ENCODE measurements around the gene MYLK. TPM values are rescaled to one million over a fixed set of nuclear protein-coding genes. Genes with fewer than 3 reads are reported as not detected.

The MYLK gene
- total and polyA plus RNA-seq, 2 of the 4 experiments (the other 2 are of a cell fraction), result 299 to 484 TPM

DNA sequence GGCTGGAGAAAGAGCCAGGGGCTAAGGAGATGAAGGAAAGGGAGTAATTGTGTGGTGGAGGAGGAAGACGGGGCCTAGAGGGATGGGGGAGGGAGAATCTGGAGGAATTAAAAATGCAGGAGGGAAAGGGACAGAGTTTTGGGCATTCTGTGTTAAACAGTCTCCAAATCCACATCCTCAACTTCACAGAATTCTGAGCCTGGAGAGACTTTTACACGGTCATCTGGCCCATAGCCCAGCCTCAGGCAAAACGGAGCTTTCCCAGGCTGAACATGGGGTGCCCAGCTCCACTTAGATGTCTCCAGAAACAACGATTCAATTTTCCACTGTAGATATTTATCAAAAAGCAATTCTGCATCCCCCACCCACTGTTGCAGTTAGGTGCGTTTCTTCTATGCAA, 161.7 kb downstream of the MYLK start:
- no peak overlapping the region for H3K23ac ChIP-seq (ENCODE audit: low read depth, low read length)
- no peak overlapping the region; the same call in 1 of the 2 replicates for H3K18ac ChIP-seq (ENCODE audit: low read depth, low read length)
- 0 out of 2 replicates have a peak overlapping the region, but pooled peaks have one; percentile 2 for H4K91ac ChIP-seq (ENCODE audit: insufficient read depth, low read depth, low read length)
- H3K9me3 ChIP-seq (ENCODE audit: control insufficient read depth, insufficient read depth, low read length), result no peaks in the 10 kb centered on the region
- ATAC-seq (ENCODE audit: low read depth) (no peak), DNase-seq (no peak)
- no peaks in the 10 kb centered on the region for H3K27me3 ChIP-seq (ENCODE audit: control insufficient read depth, insufficient read depth, low read length)
- BruUV-seq (replicated peaks), result no TSS peak
- H3K36me3 ChIP-seq (ENCODE audit: control insufficient read depth, insufficient read depth, low read length), result peaks cover 52% of the 10 kb centered on the region
- no peak overlapping the region for H2AFZ ChIP-seq (replicated peaks; ENCODE audit: low read length, poor library complexity)
- dilution Hi-C loops (cut with HindIII; ENCODE audit: low sequenced_read_pairs, unreplicated experiment) (no loop called here), intact Hi-C loops (cut with micrococcal nuclease) (no loop called here), in situ Hi-C loops (cut with MboI; ENCODE audit: low sequenced_read_pairs) (no loop called here)
- no peak overlapping the region for H3K4me2 ChIP-seq (ENCODE audit: low read depth, low read length)
- H3K56ac ChIP-seq (ENCODE audit: extremely low read depth, insufficient read depth, low read length), result no peak overlapping the region
- 100% methylated on average over 1 of the region's 5 CpGs; no CpG with 5 or more reads in 1 of the 2 experiments for WGBS, 2 experiments (ENCODE audit: extremely low coverage in 2 of 2, insufficient read length in 1 of 2)
- ChIA-PET CTCF (interaction anchor here (1.3 kb wide), 1 partner anchor 33 kb away, joined by 5 read pairs; no protein-coding TSS in a partner anchor), POLR2A (ENCODE audit: unreplicated experiment) (no interaction called here)
- no peak overlapping the region for H3K9ac ChIP-seq (ENCODE audit: low read depth, low read length)
- H3K4me3 ChIP-seq (ENCODE audit: insufficient read depth, low read depth, low read length), result no peak overlapping the region
- H3K9me1 ChIP-seq (ENCODE audit: insufficient read depth, low read length), result peaks cover 14% of the 10 kb centered on the region
- no peak overlapping the region for H2BK15ac ChIP-seq (ENCODE audit: low read depth, low read length)
- no peak overlapping the region for H2BK5ac ChIP-seq (ENCODE audit: low read depth, low read length, poor library complexity, severe bottlenecking)
- H2BK20ac ChIP-seq (ENCODE audit: low read depth, low read length), result 0 out of 2 replicates have a peak overlapping the region, but pooled peaks have one; percentile 5
- peaks cover 22% of the 10 kb centered on the region for H3K4me1 ChIP-seq (ENCODE audit: control insufficient read depth, insufficient read depth, low read length)
- H4K8ac ChIP-seq (ENCODE audit: low read depth in 2 of 2, low read length in 2 of 2), result no peak overlapping the region
- peak overlapping the region; percentile 9; the same call in 1 of the 2 replicates for H3K4ac ChIP-seq (ENCODE audit: low read depth, low read length)
- no peak overlapping the region for H2BK120ac ChIP-seq (ENCODE audit: low read depth, low read length)
- no peak overlapping the region for H3K27ac ChIP-seq (ENCODE audit: insufficient read depth, low read length)
- no peak overlapping the region for H3K14ac ChIP-seq (replicated peaks; ENCODE audit: low read depth, low read length)
- H2AK9ac ChIP-seq (replicated peaks; ENCODE audit: low read depth, low read length, poor library complexity), result no peak overlapping the region
- H4K20me1 ChIP-seq (ENCODE audit: insufficient read depth, low read length), result no peaks in the 10 kb centered on the region
- H2AK5ac ChIP-seq (ENCODE audit: low read depth, low read length), result no peak overlapping the region
- H4K5ac ChIP-seq (ENCODE audit: low read depth, low read length), result no peak overlapping the region
- no peak for TF ChIP-seq RFX5 (IDR thresholded peaks at IDR 0.05; ENCODE audit: low read depth, low read length)
- H3K79me1 ChIP-seq (ENCODE audit: low read depth in 1 of 2, low read length in 2 of 2), result peaks cover 10 to 45% of the 10 kb centered on the region in 2 experiments; a peak in 2 of 4 replicates

Data from IMR-90 (cell line).